Activated CD8-positive, alpha-beta memory T cell treated with anti-CD3 and anti-CD28 coated beads for 24 hours (primary cell): ENCODE measurements around the gene IL3.

Experiments
- DNase-seq: peaks from one replicate; pipeline ENCODE4 v3.0.0-alpha.2; 2020

IL3 gene

DNA sequence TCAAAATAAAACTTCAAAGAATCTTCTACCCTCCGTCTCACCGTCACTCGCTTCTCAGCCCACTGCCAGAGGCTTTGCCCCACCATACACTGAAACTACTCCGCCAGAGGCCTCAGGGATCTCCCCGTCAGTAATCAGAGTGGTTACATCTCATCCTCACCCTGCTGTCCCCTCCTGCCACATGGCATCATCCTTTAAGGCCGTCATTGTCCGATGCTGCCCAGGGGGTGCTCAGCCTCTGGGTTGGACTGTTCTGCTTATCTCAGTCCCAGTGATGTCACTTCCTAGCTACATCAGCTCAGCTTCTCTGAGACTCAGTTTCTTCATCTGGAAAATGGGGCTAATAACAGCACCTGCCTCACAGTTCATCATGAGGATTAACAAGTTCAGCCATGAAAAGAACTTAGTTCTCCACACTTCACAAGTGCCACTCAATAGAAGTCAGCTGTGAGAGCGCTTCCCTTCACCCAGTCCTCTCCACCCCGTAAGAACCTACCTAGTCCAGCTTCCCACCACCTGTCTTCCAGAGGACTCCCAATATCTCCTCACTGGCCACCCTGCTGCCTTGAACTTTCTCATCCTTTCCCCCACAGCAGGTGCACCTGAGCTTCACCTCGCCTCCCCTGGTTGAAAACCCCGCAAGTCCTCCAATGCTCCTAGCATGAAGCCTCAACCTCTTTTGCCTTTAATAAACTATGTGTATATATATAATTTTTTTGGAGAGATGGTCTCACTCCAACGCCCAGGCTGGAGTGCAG lies 2.8 kb upstream of the IL3 start:
- DNase-seq: peak; percentile 54

GRCh38 chr5:132058646-132059042 lies 1.8 kb upstream of the IL3 start:
- no peak for DNase-seq

DNA sequence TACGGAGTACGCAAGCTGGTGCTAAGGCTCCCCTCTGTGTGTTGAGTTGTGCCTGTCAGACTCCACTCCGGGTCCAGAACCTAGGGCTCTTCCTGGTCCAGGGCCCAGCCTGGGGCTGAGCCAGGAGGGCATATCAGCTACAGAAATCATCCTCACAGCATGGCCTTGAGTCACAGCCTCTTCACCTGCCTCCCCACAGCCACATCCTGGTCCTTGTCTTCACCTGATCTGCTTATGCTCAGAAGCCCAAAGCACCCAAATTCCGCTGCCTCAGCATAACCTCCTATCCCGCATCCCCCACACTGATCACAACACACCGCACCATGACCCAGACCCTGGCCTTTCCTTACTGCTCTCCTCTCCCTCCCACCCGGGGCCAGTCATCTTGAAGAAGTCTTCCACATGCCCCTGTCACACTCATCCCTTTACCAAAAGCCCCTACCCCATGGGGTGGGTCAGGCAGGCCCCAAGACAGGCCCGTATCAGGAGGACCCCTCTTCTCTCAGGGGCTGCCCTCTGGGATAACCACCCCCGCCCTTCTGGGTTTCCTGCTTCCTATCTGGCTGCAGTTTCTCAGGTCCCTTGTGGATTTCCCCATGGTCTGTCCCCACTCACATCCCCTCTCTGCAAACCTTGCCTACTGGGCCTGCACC lies 1.3 kb upstream of the IL3 start:
- DNase-seq: peak; percentile 60

- DNase-seq: peak; percentile 54
These were observed 557 bp upstream of the IL3 start for GRCh38 chr5:132059696-132060500.

GRCh38 chr5:132063090-132063911 lies 2.8 kb downstream of the IL3 start:
- DNase-seq: peak; percentile 96

DNA sequence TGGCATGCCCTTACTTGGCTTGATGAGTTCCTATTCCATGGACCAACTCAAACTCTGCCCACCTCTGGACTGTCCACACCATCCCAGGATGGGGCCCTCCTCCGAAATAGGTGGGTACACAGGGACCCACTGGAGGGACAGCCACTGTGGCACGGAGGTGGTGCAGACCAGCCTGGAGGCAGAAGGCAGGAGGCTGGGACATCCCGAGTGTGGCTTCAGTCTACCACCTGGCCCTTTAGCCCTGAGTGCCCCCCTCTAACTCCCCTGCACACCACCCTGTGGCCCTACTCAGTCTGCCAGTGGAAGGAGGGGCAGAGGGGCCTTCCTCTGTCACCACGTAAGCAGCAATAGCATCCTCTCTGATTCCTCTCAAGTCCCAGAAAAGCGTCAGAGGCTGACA lies 3.7 kb downstream of the IL3 start:
- peak; percentile 67 for DNase-seq

GRCh38 chr5:132064738-132065331 lies 4.4 kb downstream of the IL3 start:
- peak; percentile 95 for DNase-seq

DNA sequence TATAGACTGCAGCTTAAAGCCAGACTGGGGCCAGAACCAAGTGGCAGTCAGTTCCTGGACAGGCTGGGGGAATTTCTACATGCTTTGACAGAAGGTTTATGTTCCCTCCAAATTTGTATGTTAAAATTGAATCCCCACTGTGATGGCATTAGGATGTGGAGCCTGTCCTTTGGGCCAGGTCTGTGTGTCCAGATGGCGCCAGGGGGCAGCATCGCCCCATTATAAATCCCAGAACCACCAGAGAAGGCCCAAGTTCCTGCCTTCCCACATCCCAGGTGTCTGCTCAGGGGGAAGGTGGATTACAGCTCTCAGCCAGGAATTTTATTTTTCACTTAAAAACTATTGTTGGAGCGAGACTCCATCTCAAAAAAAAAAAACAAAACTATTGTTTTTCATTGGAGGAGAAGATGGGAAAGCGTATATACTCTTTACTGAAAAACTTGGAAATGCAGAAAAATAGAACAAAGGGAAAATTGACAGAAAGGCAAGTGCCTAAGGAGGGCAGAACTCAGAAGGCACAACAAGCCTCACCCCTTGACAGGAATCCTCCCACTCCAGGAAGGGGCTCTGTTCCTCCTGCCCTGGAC lies 5.0 kb downstream of the IL3 start:
- peak; percentile 79 for DNase-seq

DNA sequence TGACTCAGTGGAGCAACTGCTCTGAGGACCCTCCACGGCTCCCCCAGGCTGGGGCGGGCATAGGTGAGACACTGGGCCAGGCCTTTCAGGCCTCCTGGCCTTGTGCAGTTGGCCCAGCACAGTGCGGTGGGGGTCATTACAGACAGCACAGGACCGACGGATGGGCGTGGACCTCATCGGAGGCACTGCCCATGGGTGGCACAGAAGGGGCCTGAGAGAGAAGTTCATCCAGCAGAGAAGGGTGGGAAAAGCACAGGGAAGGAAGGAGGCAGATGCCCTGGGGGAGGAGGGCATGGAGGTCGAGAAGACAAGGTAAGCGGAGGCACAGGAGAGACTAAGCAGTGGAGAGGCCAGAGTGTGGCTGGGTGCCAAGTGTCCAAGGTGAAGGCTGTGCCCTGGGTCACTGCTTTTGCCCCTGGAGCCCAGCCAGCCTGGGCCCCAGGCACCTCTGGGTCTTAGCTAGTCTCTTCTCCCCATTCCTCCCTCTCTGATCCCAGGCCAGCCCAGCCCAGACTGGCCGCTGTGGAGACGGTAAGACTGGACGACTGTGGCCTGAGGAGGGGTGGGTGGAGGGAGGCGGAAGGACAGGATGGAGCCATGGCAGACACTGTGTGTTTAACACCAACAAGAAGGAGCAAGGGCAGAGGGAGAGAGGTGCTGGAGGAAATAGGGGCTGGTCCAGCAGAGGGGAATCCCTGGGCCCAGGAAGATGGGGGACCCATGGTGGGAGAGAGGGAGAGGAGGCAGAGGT lies 5.7 kb downstream of the IL3 start:
- DNase-seq: no peak

DNA sequence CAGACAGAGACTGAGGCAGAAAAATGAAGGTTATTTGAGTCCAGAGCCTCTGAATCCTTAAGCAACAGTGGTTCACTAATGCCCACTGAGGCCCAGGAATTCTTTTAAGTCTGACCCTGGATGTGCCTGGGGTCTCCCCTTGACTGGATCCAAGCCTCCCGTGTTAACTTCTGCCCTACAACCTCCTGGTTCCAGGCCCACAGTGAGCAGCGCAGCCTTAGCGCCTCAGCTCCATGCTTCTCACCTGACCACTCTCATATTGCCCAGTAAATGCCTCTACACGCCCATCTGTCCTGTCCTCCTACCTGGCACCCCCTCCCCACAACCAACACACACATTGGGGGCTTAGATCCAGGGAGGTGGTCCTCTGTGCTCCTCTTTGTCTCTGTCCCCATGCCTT lies 6.4 kb downstream of the IL3 start:
- no peak for DNase-seq

GRCh38 chr5:132067451-132067850 lies 7.0 kb downstream of the IL3 start:
- DNase-seq: no peak

DNA sequence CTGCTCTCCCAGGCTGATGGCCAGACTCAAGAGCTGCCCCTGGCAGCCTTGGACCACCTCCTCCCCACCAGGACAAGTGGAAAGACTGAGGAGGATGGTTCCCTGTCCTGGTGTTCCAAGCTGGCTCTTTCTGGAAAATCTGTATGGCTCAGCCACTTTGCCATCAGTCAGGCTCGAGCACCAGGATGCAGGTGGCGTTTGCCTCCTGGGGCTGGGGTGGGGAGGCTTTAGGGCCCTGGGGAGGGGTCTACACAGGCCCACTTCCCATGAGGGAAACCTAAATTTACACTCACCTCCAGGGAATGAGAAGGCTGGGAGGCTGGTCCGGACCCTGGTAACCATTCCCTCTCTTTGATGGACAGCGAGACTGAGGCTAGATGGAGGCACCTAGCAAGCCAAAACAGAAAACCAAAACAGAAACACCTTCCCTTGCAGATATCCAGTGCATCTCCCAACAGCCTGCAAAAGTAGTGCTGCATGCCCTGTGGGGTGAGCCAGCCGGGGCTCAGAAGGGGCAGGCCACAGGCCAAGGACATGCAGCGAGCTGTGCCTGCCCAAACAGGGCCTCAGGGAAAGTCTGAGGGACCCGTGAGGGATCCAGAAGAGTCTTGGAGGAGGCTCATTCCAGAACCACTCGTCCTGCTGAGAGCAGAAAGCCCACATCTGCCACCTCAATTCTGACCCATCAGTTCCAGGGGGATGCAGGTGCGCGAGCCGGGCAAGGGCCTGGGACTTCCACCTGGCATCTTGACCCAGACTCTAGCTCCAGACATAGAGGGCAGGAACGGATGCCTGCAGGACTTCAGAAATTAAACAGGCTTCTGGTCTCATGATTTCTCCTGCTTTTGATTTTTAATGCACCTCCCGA lies 7.7 kb downstream of the IL3 start:
- no peak for DNase-seq

DNA sequence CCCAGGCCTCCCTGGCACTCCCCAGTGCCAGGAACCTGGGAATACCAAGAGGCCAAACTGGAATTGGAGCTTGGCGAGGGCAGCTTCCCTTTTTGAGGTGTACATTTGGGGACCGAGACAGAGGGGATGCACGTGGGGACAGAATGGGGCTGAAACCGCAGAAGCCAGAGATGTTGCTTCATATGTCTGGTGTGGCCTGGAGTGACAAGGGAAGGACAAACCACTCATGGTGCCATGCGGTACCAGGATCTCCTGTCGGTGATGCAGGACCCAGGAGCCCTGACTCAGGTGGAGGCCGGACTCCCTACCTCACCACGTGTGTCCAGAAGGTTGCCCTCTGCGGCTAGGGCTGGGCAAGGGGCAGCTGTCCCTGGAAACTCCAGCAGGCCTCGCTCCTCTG lies 9.1 kb downstream of the IL3 start:
- no peak for DNase-seq

- no peak for DNase-seq
These were observed 9.5 kb downstream of the IL3 start for GRCh38 chr5:132069994-132070393.

DNA sequence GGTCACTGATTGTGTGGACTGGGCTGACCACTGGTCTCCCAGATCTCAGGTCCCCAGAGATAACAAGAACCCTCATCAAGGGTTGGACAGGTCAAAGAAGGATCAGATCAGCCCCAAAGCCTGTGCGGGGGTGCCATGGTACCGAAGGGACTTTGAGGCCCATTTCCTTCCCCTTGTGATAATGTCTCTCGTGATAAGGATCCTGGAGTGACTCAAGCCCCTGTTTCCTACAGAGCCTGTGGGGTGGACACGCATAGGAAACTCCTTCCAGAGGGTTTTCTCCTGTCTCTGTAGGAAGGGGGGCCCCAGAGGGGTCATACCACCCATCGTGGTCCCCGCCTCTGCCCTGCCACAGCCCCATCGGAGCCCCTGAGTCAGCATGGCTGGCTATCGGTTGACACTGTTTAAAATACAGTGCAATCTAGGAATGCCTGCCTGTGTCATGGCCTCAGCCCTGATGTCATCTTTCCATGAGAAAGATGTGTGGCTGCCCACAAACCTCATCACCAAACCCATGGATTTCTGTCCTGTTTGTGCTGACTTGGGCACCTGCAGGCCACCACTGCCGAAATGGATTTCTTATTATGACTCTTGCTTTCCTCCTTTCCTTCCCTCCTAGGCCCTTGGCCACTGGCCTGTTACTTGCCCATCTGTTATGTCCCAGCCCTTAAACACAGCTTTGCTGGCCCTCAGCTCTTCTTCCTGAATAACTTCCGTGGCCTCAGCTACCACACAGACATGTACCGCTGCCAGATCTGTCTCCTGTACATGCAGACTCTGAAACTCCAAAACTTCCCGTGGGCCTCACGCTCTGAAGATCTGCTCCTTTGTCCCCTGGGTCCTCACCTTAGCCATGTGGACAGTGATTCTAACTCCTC lies 10.2 kb downstream of the IL3 start:
- DNase-seq: no peak

- no peak for DNase-seq
These were observed 10.9 kb downstream of the IL3 start for GRCh38 chr5:132071338-132071707.

DNA sequence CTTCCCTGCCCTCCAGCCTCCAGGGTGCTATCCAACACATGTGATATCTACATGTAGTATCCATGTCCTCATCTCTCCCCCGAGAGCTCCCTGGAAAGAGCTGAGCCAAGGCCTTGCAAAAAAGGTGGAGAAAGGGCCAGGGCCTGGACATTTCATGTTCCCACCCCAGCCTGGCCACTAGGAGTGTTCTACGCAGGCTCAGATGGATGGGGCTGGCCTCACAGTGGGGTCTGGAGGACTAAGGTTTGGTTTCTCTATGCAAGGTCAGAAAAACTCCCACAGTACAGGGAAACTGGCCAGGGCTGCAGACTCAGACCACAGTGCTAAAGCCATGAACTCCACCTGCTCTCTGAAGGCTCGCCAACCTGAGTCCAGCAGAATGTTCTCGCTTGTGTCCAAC lies 11.6 kb downstream of the IL3 start:
- no peak for DNase-seq

DNA sequence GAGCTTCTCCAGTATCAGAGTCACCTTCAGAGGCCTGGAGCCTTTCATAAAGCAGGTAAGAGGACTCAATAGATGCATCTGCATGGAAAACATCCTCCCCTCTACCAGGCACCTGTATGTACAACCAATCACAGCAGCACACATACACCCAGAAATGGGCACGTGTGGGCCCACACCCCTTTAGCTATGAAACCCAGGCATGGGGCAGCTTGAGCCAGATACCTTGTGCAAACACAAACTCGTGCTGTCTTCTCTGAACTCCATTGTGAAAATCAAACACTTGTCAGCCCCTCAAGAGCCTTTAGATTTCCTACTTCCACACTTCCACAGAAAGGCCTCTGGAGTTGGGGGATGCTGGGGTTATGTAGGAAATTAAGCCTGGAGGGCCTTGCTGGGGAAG lies 12.1 kb downstream of the IL3 start:
- DNase-seq: no peak

DNA sequence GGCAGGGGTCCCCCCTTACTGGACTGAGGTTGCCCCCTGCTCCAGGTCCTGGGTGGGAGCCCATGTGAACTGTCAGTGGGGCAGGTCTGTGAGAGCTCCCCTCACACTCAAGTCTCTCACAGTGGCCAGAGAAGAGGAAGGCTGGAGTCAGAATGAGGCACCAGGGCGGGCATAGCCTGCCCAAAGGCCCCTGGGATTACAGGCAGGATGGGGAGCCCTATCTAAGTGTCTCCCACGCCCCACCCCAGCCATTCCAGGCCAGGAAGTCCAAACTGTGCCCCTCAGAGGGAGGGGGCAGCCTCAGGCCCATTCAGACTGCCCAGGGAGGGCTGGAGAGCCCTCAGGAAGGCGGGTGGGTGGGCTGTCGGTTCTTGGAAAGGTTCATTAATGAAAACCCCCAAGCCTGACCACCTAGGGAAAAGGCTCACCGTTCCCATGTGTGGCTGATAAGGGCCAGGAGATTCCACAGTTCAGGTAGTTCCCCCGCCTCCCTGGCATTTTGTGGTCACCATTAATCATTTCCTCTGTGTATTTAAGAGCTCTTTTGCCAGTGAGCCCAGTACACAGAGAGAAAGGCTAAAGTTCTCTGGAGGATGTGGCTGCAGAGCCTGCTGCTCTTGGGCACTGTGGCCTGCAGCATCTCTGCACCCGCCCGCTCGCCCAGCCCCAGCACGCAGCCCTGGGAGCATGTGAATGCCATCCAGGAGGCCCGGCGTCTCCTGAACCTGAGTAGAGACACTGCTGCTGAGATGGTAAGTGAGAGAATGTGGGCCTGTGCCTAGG lies 13.0 kb downstream of the IL3 start, which contains the start of gene CSF2:
Gene CSF2, plus strand, starts transcription at position 559 of the 783 bp plus-strand sequence. Its CDS starts 35 bp downstream, at position 594.
- no peak for DNase-seq
